Panc1 (cell line): ENCODE data around the gene KCNG2.

Experiments
- CTCF ChIP-seq: fragments of 450-650 bp; IDR thresholded peaks from 2 replicates; pipeline ENCODE4 v1.5.1; 2017; ENCODE audit warnings: mild to moderate bottlenecking
- POLR2AphosphoS5 ChIP-seq: IDR thresholded peaks from 2 replicates; pipeline ENCODE4 v1.6.1; 2012; ENCODE audit warnings: mild to moderate bottlenecking, low read depth, low read length, moderate library complexity
- REST ChIP-seq, 2 experiments: IDR thresholded peaks; 2 replicates each; pipeline ENCODE4 v1.6.1; 2011 to 2012; ENCODE audit warnings: low read depth in 2 of 2, control low read depth in 1 of 2, low read length in 1 of 2, mild to moderate bottlenecking in 1 of 2, moderate library complexity in 1 of 2; ENCODE audit not compliant: insufficient read depth in 1 of 2
- SIN3A ChIP-seq: IDR thresholded peaks from 2 replicates; pipeline ENCODE4 v1.6.1; 2012; ENCODE audit warnings: low read depth, mild to moderate bottlenecking, low read length, moderate library complexity, borderline replicate concordance; ENCODE audit not compliant: insufficient read depth
- TCF7L2 ChIP-seq: IDR thresholded peaks from 2 replicates; pipeline ENCODE4 v1.6.1; 2011; ENCODE audit warnings: mild to moderate bottlenecking, low read depth, low read length, inconsistent platforms

GRCh38 chr18:79853993-79854364 is 56.2 kb downstream of the KCNG2 start:
- TF ChIP-seq POLR2AphosphoS5 = no peak
- TF ChIP-seq CTCF = no peak
- TF ChIP-seq REST (IDR thresholded peaks at IDR 0.05; ENCODE audit: insufficient read depth in 1 of 2, low read depth in 2 of 2, low read length in 1 of 2) = no peak
- TF ChIP-seq SIN3A = no peak
- TF ChIP-seq TCF7L2 = no peak
